HUES48 (cell line): Measurements from ENCODE around the gene MYBPC1.
"Not testable (repeated sequence)": the region's sequence is repeated elsewhere in the genome, so short reads cannot be mapped to it uniquely, and the experiment has no call there.

Experiments
- H3K27ac ChIP-seq: one replicate; pipeline ENCODE4 v1.7.0; 2013; ENCODE audit warnings: low read depth, low read length, inconsistent platforms
- H3K27me3 ChIP-seq: 2 replicates; pipeline ENCODE4 v1.6.1; 2013; ENCODE audit warnings: mild to moderate bottlenecking, low read length; ENCODE audit not compliant: control insufficient read depth, insufficient read depth
- H3K36me3 ChIP-seq: 2 replicates; pipeline ENCODE4 v1.6.1; 2013; ENCODE audit warnings: low read length; ENCODE audit not compliant: control insufficient read depth, insufficient read depth
- H3K4me1 ChIP-seq: 2 replicates; pipeline ENCODE4 v1.6.1; 2013; ENCODE audit warnings: mild to moderate bottlenecking, low read length; ENCODE audit not compliant: control insufficient read depth, insufficient read depth
- H3K4me3 ChIP-seq: 2 replicates; pipeline ENCODE4 v1.5.1; 2013; ENCODE audit warnings: mild to moderate bottlenecking, low read depth, low read length
- H3K9ac ChIP-seq: 2 replicates; pipeline ENCODE4 v1.6.1; 2013; ENCODE audit warnings: mild to moderate bottlenecking, low read depth, low read length, moderate library complexity
- H3K9me3 ChIP-seq: 2 replicates; pipeline ENCODE4 v1.6.1; 2013; ENCODE audit warnings: low read length; ENCODE audit not compliant: control insufficient read depth, insufficient read depth

MYBPC1 gene

GRCh38 chr12:101713059-101713682 lies 118.4 kb downstream of the MYBPC1 start:
- no peaks in the 10 kb centered on the region for H3K27me3 ChIP-seq
- no peaks in the 10 kb centered on the region for H3K9me3 ChIP-seq
- H3K27ac ChIP-seq: no peak overlapping the region
- peaks cover 4% of the 10 kb centered on the region; the same call in 1 of the 2 replicates for H3K4me1 ChIP-seq
- H3K4me3 ChIP-seq: no peak overlapping the region
- no peak overlapping the region for H3K9ac ChIP-seq
- H3K36me3 ChIP-seq: no peaks in the 10 kb centered on the region; the same call in 1 of the 2 replicates

DNA sequence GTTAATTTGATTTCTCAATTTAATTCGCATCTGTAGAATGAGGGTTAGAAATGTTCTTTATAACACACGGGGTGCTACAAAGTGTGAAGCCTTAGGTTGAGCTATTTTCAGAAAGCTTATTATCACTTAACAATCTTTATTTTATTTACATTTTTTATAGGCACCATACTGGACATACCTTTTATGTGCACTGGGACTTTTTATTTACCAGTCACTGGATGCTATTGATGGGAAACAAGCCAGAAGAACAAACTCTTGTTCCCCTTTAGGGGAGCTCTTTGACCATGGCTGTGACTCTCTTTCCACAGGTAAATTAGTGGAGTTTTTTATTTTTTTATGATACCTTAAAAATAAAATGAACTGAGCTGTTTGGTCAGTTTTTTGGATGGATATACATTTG lies 119.2 kb downstream of the MYBPC1 start:
- H3K36me3 ChIP-seq: no peaks in the 10 kb centered on the region; the same call in 1 of the 2 replicates
- no peaks in the 10 kb centered on the region for H3K9me3 ChIP-seq
- H3K4me3 ChIP-seq: no peak overlapping the region
- H3K27me3 ChIP-seq: no peaks in the 10 kb centered on the region
- H3K9ac ChIP-seq: no peak overlapping the region
- H3K4me1 ChIP-seq: peaks cover 4% of the 10 kb centered on the region; the same call in 1 of the 2 replicates
- H3K27ac ChIP-seq: no peak overlapping the region

- Histone ChIP-seq H3K4me1 (peaks cover 4% of the 10 kb centered on the region; the same call in 1 of the 2 replicates), H3K9ac (no peak overlapping the region), H3K9me3 (no peaks in the 10 kb centered on the region), H3K4me3 (no peak overlapping the region), H3K27me3 (no peaks in the 10 kb centered on the region), H3K36me3 (peaks cover under 1% of the 10 kb centered on the region), H3K27ac (no peak overlapping the region)
Observed at GRCh38 chr12:101714877-101715444, 120.2 kb downstream of the MYBPC1 start.

GRCh38 chr12:101719566-101719965 lies 124.8 kb downstream of the MYBPC1 start:
- peaks cover 4% of the 10 kb centered on the region; the same call in 1 of the 2 replicates for H3K4me1 ChIP-seq
- no peaks in the 10 kb centered on the region for H3K9me3 ChIP-seq
- H3K27ac ChIP-seq: no peak overlapping the region
- no peaks in the 10 kb centered on the region for H3K27me3 ChIP-seq
- H3K4me3 ChIP-seq: no peak overlapping the region
- H3K9ac ChIP-seq: no peak overlapping the region
- H3K36me3 ChIP-seq: peaks cover 13% of the 10 kb centered on the region

DNA sequence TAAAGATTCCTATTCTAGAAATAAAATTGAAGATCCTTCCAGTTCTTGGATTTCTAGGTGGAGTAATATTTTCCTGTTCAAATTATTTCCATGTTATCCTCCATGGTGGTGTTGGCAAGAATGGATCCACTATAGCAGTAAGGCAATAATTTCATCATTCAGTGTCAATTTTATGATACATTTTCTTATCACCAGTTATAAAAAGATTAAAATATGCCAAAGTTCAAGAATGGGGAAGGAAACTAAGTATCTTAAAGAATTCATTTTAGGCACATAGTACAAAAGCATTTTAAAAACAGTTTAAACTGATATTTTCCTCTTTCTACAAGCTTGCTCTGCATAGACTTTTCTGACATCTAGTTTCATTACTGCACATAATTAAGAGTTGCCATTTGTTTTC lies 125.3 kb downstream of the MYBPC1 start:
- Histone ChIP-seq H3K36me3 (peaks cover 17% of the 10 kb centered on the region), H3K27ac (no peak overlapping the region)

DNA sequence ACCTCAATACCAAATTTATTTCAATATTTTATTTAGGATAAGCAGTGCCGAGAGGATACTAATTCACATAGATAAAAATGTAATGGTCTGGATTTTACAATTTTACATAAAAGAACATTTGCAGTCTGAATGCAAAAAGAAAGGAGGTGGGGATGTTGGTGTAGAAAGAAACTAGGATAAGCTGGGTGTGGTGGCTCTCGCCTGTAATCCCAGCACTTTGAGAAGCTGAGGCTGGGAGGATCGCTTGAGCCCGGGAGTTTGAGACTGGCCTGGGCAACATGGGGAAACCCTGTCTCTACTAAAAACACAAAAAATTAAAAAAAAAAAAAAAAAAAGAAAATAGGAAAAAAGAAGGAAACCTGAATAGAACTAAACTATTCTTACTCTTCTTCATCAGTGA lies 127.6 kb downstream of the MYBPC1 start:
- Histone ChIP-seq H3K27me3 (no peaks in the 10 kb centered on the region), H3K9me3 (no peaks in the 10 kb centered on the region), H3K4me1 (no peaks in the 10 kb centered on the region), H3K9ac (no peak overlapping the region), H3K36me3 (peaks cover 27% of the 10 kb centered on the region), H3K4me3 (no peak overlapping the region), H3K27ac (no peak overlapping the region)

More for the DNA sequence above, 125.3 kb downstream of the MYBPC1 start:
- no peaks in the 10 kb centered on the region for H3K9me3 ChIP-seq
- peaks cover 4% of the 10 kb centered on the region; the same call in 1 of the 2 replicates for H3K4me1 ChIP-seq
- H3K9ac ChIP-seq: no peak overlapping the region
- H3K27me3 ChIP-seq: no peaks in the 10 kb centered on the region
- H3K4me3 ChIP-seq: no peak overlapping the region

- no peak overlapping the region for H3K4me3 ChIP-seq
- peaks cover 27% of the 10 kb centered on the region for H3K36me3 ChIP-seq
- no peaks in the 10 kb centered on the region for H3K27me3 ChIP-seq
- H3K27ac ChIP-seq: no peak overlapping the region
- no peaks in the 10 kb centered on the region for H3K9me3 ChIP-seq
- H3K9ac ChIP-seq: no peak overlapping the region
- H3K4me1 ChIP-seq: no peaks in the 10 kb centered on the region
Observed at GRCh38 chr12:101727098-101727497, 132.3 kb downstream of the MYBPC1 start.

- Histone ChIP-seq H3K9ac (no peak overlapping the region), H3K36me3 (peaks cover 16% of the 10 kb centered on the region; the same call in 1 of the 2 replicates), H3K27me3 (no peaks in the 10 kb centered on the region), H3K27ac (no peak overlapping the region), H3K4me1 (no peaks in the 10 kb centered on the region), H3K9me3 (no peaks in the 10 kb centered on the region), H3K4me3 (no peak overlapping the region)
Observed at GRCh38 chr12:101729842-101730241, 135.1 kb downstream of the MYBPC1 start.

DNA sequence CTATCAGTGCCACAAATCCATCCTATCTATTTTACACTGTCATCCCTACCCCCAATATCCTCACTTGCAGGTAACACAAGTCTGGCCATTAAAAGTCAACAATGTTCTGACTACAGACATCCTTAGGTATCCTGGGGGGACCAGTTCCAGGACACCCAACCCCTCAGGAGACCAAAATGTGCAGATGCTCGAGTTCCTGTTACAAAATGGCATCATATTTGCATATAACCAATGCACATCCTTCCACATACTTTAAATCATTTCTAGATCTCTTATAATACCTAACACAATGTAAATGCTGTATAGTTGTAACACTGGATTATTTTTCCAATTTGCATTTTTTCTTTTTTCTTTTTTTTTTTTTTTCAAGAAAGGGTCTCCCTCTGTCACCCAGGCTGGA lies 137.5 kb downstream of the MYBPC1 start:
- Histone ChIP-seq H3K27me3 (no peaks in the 10 kb centered on the region), H3K36me3 (0 out of 2 replicates have a peak, but pooled peaks cover 4% of the 10 kb centered on the region), H3K4me3 (no peak overlapping the region), H3K9ac (no peak overlapping the region), H3K4me1 (no peaks in the 10 kb centered on the region), H3K27ac (no peak overlapping the region), H3K9me3 (no peaks in the 10 kb centered on the region)

GRCh38 chr12:101733166-101733565 lies 138.4 kb downstream of the MYBPC1 start:
- H3K27me3 ChIP-seq: no peaks in the 10 kb centered on the region
- no peak overlapping the region for H3K9ac ChIP-seq
- H3K27ac ChIP-seq: no peak overlapping the region
- H3K4me3 ChIP-seq: no peak overlapping the region
- 0 out of 2 replicates have a peak, but pooled peaks cover 4% of the 10 kb centered on the region for H3K36me3 ChIP-seq
- H3K4me1 ChIP-seq: no peaks in the 10 kb centered on the region
- no peaks in the 10 kb centered on the region for H3K9me3 ChIP-seq

GRCh38 chr12:101734482-101734881 lies 139.7 kb downstream of the MYBPC1 start:
- not testable (repeated sequence) for H3K4me1 ChIP-seq, H3K27ac ChIP-seq, H3K36me3 ChIP-seq, H3K27me3 ChIP-seq, H3K4me3 ChIP-seq, H3K9me3 ChIP-seq, H3K9ac ChIP-seq
